Measurements from ENCODE around the gene RFTN1.

RFTN1 gene

GRCh38 chr3:16463119-16463518 is 50.4 kb downstream of the RFTN1 start:
- DNase-seq, result no peak

GRCh38 chr3:16462679-16463078 is 50.8 kb downstream of the RFTN1 start:
- no peak for DNase-seq

DNA sequence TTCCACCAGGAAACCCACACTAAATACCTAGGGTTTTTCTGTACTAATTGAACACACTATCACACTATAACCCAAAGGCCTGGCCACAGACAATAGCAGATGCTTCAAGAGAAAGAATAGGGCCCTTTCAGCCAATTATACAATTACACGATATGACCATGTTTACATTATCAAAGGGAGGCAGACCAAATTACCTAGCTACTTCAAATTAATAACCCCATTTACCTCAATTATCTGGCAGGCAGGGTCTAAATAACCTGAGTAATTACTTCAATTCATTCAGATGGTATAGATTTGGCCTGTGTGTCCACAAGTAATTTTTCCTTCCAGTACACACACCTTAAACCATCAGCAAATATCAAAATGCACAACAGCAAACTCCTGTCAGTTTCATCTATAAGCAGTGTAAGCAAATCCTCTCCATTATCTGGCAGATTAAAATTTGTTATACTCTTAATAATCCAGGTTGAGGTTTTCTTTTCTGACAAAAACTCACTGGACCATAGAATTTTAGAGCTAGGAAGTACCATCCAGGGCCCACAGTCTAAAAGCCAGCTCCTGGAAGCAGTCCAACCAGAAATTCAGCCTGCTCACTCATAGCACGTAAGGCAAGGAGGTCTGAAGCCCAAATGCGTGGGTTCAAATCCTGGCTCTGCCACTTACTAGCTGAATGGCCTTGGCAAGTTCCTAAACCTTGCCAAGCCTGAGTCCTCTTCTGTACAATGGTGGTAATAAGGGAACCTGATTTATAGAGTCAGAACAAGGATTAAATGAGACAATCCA is 51.8 kb downstream of the RFTN1 start:
- DNase-seq, result peak; percentile 98

GRCh38 chr3:16460886-16461285 is 52.6 kb downstream of the RFTN1 start:
- DNase-seq, result peak; percentile 78

DNA sequence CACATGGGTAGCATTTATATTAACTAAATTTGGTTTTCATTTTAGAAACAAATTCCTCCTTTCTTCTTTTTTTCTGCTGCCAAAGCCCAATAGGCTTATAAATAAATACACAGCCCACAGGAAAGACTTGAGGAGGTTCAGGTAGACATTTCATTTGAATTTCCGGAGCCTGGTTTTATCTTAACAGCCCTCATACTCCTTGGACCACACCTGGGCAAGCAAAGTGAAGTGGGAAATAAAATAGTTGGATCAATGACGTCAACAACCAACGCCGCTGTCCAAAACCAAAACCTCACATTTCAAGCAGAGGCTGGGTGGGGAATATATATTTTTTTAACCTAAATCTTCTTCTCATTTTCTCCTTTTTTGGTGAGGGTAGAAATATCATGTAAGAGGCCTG is 53.2 kb downstream of the RFTN1 start:
- DNase-seq, result no peak

DNA sequence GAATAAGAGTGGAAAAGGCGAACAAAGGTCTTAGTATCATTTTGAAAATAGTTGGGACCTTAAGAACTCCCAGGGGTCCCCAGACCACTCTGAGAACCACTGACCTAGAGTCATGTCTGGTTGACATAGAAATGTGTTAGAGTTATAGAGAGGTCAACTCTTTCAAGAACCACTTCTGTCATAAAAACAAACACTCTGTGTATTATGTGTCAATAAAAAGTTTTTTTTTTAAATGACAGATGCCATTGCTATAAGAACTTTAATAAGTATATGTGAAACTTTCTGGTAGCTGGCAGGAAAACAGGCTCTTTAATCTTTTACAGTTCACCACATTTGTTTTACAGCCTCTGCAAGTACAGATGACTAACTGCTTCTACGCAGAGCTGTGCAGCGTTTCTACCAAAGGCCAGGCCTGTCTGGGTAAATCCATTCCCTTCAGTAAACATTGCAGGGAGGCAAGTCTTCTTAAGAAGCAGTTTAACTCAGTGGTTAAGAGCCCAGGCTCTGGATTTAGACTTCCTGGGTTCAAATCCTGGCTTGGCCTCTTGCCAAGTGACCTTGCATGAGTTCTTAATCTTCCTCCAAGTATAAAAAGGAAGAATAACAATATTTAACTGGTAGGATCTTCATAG is 56.6 kb downstream of the RFTN1 start:
- DNase-seq, result no peak

DNA sequence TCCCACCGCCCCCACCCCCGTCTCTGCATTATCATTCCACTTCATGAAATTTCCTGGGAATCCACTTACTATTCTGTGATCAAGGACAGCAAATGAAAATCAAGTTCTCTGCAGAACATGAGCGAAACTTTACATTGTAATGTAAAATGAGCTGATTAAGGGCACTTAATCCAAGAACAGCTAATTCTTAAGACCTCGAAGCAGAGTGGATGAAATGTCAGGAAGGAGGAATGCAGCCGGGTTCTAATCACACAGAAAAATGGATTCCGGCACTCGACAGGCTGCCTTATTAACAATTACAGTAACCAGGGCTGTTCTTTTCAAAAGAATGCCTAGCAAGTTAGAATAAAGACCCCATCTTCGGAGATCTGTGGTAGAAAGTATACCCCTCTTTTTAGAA is 57.5 kb downstream of the RFTN1 start:
- DNase-seq, result no peak

DNA sequence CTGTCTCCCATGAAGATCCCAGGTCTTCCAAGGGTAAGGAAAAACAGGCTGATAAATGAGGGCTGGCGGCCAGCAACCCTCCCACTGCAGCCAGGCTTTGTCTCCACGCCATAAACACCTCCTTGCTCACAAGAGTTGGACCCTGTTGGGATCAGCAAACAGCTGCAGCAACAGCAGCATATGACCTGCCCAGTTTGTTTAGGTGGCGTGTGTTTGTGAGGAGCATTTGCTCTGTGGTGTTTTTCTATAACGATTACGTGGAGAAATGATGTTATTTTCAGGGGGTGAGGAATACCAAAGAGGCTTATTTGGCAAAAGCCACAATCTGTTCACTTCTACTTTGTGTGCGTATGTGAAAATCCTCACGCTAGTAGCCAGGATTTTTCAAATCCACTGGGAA is 58.5 kb downstream of the RFTN1 start:
- DNase-seq, result no peak

- no peak for DNase-seq
Measured at GRCh38 chr3:16452261-16452660, 61.2 kb downstream of the RFTN1 start.

GRCh38 chr3:16449369-16449768 is 64.1 kb downstream of the RFTN1 start:
- no peak for DNase-seq

DNA sequence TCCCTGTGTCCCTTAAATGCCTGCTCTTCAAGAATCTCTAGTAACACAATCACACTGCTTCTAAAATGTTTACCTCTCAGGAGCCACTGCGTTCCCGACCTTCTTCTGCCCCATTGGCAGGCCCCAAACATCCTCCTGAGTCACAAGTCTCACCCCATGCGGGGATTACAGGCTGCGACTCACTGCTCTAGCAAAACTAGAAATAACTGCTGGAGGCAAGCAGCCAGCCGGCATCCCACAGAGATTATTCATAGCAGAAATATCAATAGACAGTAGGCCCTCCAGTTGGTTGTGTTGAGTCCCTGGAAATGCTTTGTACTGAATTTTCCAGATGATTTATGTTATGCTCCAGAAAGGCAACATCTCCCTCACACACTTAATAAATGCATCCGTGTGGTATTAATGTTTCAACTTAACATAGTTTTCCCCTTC is 64.8 kb downstream of the RFTN1 start:
- DNase-seq, result no peak

DNA sequence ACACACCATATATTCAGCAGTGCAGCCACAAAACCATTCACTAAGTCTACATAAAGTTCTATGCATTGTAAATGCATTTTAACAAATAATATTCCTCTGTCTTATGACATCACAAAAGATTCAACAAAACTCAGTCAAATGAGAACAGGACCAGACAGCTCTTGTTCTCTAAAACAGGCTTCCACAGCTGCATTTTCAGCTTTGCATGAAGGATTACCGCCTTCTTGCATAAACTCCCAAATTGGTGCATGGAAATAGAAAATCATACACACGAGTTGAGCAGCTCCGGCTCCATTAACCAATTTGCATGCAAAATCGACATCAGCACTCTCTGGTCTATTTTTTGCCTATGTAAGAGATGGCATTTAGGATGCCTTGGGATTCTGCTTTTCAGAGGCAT is 66.4 kb downstream of the RFTN1 start:
- DNase-seq, result no peak

- no peak for DNase-seq
Measured at GRCh38 chr3:16444344-16444743, 69.2 kb downstream of the RFTN1 start.

- DNase-seq, result no peak
Measured at GRCh38 chr3:16442730-16443129, 70.8 kb downstream of the RFTN1 start.

DNA sequence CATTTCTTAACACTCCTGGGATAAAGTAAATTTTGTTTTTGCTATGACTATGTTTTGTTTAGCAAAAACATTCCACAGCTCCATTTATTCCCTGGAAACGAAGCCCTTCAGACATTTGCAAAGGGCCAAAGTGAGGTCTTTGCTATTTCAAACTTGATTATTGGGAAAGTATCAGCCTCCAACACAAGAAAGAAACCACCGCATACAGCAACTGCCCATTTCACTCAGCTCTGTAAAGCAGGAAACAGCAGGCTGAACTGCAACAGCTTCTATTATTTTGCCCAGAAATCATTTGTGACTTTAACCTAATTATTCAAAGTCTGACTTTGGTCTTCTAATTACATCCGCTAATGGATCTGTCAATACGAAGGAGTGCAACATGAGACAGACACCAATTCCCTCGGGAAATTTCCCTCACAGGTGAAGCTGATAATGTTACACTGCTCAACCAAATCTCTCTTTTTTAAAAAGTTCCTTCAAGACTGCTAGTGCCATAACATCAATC is 72.1 kb downstream of the RFTN1 start:
- DNase-seq, result peak; percentile 83

- no peak for DNase-seq
Measured at GRCh38 chr3:16439848-16440708, 73.4 kb downstream of the RFTN1 start.

- no peak for DNase-seq
Measured at GRCh38 chr3:16439163-16439847, 74.2 kb downstream of the RFTN1 start.

- no peak for DNase-seq
Measured at GRCh38 chr3:16437640-16438039, 75.9 kb downstream of the RFTN1 start.

GRCh38 chr3:16433701-16434151 is 79.8 kb downstream of the RFTN1 start:
- no peak for DNase-seq

DNA sequence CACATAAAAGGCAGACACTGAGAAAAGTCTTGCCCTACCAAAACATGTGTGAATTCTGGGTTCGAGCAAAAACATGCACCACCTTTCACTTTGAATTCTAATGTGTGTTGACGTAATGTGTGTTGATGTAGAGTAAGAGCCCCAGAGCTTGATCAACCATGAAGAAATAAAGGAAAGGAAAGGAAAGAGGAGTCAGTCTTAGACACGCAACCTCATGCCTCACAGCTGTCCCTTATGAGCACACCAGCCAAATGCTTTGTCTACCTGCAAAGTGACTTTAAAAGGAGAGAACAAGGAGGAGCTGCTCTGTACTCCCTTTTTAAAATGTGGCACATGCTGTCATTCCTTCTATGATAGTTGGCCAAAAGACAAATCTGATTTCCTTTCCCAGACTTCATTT is 80.8 kb downstream of the RFTN1 start:
- DNase-seq, result no peak

- no peak for DNase-seq
Measured at GRCh38 chr3:16430717-16431630, 82.5 kb downstream of the RFTN1 start.

DNA sequence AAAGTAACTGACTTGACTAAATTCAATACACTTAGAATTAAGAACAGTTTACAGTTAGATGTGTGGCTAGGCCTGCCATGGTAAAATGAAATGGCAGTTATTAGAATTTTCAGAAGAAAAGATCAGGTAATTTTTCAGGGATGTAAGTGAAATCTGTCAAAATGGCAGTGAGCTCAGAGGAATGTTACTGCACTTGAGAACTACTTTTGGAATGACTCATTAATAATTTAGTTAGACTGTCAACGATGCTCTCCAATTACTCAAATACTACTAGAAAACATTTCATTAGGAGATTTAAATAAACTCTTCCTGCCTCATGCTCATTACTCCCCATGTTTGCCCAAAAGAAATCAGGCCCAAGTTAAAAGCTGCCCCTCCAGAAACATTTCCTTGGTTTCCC is 84.4 kb downstream of the RFTN1 start:
- DNase-seq, result no peak

Data from NCI-H1105 treated with DMSO at 0.1 percent for 48 hours (cell line).